ENCODE measurements around the gene ADGRL3. TPM values are rescaled to one million over a fixed set of nuclear protein-coding genes. Genes with fewer than 3 reads are reported as not detected.

ADGRL3 gene
- polyA plus RNA-seq, 2 donors, result 0.12 to 0.20 TPM

DNA sequence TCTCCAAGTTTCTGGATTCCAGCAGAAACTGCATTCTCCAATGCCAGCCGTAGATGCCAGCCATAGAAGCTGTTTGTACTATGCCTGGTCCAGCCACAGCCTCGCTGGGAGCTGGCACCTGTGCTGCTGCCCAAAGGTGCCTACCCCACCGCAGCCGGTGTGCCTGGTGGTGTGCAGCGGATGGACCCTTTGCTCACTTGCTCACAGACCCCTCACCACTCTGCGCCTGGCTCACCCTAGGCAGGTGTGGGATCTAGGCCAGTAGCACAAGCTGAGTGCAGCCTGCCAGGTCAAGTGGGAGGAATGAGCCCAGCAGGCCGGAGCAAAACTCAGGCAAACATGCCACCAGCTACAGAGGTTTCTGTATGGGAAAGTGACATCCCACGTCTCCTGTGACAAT lies 463.2 kb downstream of the ADGRL3 start:
- H3K4me3 ChIP-seq (ENCODE audit: low read depth in 1 of 2, low read length in 2 of 2), result no peak overlapping the region
- H3K27ac ChIP-seq (ENCODE audit: low read depth in 2 of 2, low read length in 1 of 2), result no peak overlapping the region
- H3K36me3 ChIP-seq (ENCODE audit: control insufficient read depth in 2 of 2, insufficient read depth in 2 of 2, low read length in 1 of 2), result no peaks in the 10 kb centered on the region
- peaks cover 0 to 8% of the 10 kb centered on the region in 2 donors for H3K9me3 ChIP-seq (ENCODE audit: control insufficient read depth in 2 of 2, insufficient read depth in 1 of 2, low read depth in 1 of 2, low read length in 1 of 2)
- H3K4me1 ChIP-seq (ENCODE audit: control insufficient read depth in 2 of 2, insufficient read depth in 2 of 2, low read length in 1 of 2), result no peaks in the 10 kb centered on the region
- WGBS, 2 donors, result 82 to 94% methylated on average over 8 of the region's 8 CpGs
- no peaks in the 10 kb centered on the region for H3K27me3 ChIP-seq (ENCODE audit: control insufficient read depth in 1 of 2, insufficient read depth in 2 of 2, low read length in 2 of 2)

DNA sequence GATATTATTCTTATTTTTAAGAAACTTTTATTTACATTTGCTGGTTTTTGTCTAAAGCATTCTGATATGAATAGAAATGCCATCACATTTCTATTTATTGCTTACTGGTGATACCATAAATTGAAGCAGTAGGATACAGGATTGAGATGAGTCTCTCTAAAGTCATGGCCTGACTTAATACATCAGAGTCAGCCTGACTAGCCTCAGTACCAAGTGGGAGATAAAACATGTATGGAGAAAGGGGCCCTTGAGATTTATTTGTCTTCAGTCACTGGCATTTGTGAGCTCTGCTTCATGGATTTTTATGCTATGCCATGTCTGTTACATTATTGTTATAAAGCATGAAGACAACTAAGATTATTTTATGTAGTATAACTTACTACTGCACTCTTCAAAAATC lies 465.5 kb downstream of the ADGRL3 start:
- Histone ChIP-seq H3K9me3 (ENCODE audit: control insufficient read depth in 2 of 2, insufficient read depth in 1 of 2, low read depth in 1 of 2, low read length in 1 of 2) (peaks cover 0 to 8% of the 10 kb centered on the region in 2 donors), H3K4me1 (ENCODE audit: control insufficient read depth in 2 of 2, insufficient read depth in 2 of 2, low read length in 1 of 2) (no peaks in the 10 kb centered on the region), H3K27ac (ENCODE audit: low read depth in 2 of 2, low read length in 1 of 2) (no peak overlapping the region), H3K36me3 (ENCODE audit: control insufficient read depth in 2 of 2, insufficient read depth in 2 of 2, low read length in 1 of 2) (no peaks in the 10 kb centered on the region), H3K27me3 (ENCODE audit: control insufficient read depth in 1 of 2, insufficient read depth in 2 of 2, low read length in 2 of 2) (no peaks in the 10 kb centered on the region), H3K4me3 (ENCODE audit: low read depth in 1 of 2, low read length in 2 of 2) (no peak overlapping the region)

- Histone ChIP-seq H3K4me1 (ENCODE audit: control insufficient read depth in 2 of 2, insufficient read depth in 2 of 2, low read length in 1 of 2) (no peaks in the 10 kb centered on the region), H3K4me3 (ENCODE audit: low read depth in 1 of 2, low read length in 2 of 2) (no peak overlapping the region), H3K36me3 (ENCODE audit: control insufficient read depth in 2 of 2, insufficient read depth in 2 of 2, low read length in 1 of 2) (no peaks in the 10 kb centered on the region), H3K27ac (ENCODE audit: low read depth in 2 of 2, low read length in 1 of 2) (no peak overlapping the region), H3K9me3 (ENCODE audit: control insufficient read depth in 2 of 2, insufficient read depth in 1 of 2, low read depth in 1 of 2, low read length in 1 of 2) (peaks cover 0 to 8% of the 10 kb centered on the region in 2 donors), H3K27me3 (ENCODE audit: control insufficient read depth in 1 of 2, insufficient read depth in 2 of 2, low read length in 2 of 2) (no peaks in the 10 kb centered on the region)
- WGBS, 2 donors, result 76 to 85% methylated on average over 1 of the region's 1 CpG
Measured at GRCh38 chr4:61666244-61666643, 466.1 kb downstream of the ADGRL3 start.

GRCh38 chr4:61671599-61671998 lies 471.5 kb downstream of the ADGRL3 start:
- H3K27me3 ChIP-seq (ENCODE audit: control insufficient read depth in 1 of 2, insufficient read depth in 2 of 2, low read length in 2 of 2), result no peaks in the 10 kb centered on the region
- H3K36me3 ChIP-seq (ENCODE audit: control insufficient read depth in 2 of 2, insufficient read depth in 2 of 2, low read length in 1 of 2), result no peaks in the 10 kb centered on the region
- no peak overlapping the region for H3K4me3 ChIP-seq (ENCODE audit: low read depth in 1 of 2, low read length in 2 of 2)
- H3K4me1 ChIP-seq (ENCODE audit: control insufficient read depth in 2 of 2, insufficient read depth in 2 of 2, low read length in 1 of 2), result no peaks in the 10 kb centered on the region
- H3K9me3 ChIP-seq (ENCODE audit: control insufficient read depth in 2 of 2, insufficient read depth in 1 of 2, low read depth in 1 of 2, low read length in 1 of 2), result no peaks in the 10 kb centered on the region
- no peak overlapping the region for H3K27ac ChIP-seq (ENCODE audit: low read depth in 2 of 2, low read length in 1 of 2)
- WGBS, 2 donors, result 76 to 77% methylated on average over 1 of the region's 1 CpG

- Histone ChIP-seq H3K4me1 (ENCODE audit: control insufficient read depth in 2 of 2, insufficient read depth in 2 of 2, low read length in 1 of 2) (no peaks in the 10 kb centered on the region), H3K9me3 (ENCODE audit: control insufficient read depth in 2 of 2, insufficient read depth in 1 of 2, low read depth in 1 of 2, low read length in 1 of 2) (no peaks in the 10 kb centered on the region), H3K27me3 (ENCODE audit: control insufficient read depth in 1 of 2, insufficient read depth in 2 of 2, low read length in 2 of 2) (no peaks in the 10 kb centered on the region), H3K36me3 (ENCODE audit: control insufficient read depth in 2 of 2, insufficient read depth in 2 of 2, low read length in 1 of 2) (no peaks in the 10 kb centered on the region), H3K4me3 (ENCODE audit: low read depth in 1 of 2, low read length in 2 of 2) (no peak overlapping the region), H3K27ac (ENCODE audit: low read depth in 2 of 2, low read length in 1 of 2) (no peak overlapping the region)
- WGBS, 2 donors, result 91 to 95% methylated on average over 2 of the region's 2 CpGs
Measured at GRCh38 chr4:61675464-61675863, 475.3 kb downstream of the ADGRL3 start.

DNA sequence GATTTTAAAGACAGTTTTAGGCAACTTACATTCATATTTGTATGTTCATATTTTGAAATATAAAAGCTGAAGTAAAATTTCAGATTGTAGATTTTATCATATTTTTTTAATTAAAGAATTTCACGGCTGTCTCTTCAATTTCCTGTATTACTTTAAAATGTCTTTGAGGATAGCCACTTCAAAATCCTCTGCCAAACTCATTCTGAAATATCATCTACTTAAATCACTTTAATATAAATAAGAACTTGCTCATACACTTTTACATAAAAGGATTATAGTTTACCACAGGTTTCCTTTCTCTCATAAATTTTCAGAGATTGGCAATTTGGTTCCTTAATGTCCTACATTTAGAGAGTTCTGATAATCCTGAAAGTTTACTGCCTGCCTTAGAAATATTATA lies 478.2 kb downstream of the ADGRL3 start:
- 90 to 91% methylated on average over 1 of the region's 1 CpG for WGBS, 2 donors
- H3K4me3 ChIP-seq (ENCODE audit: low read depth in 1 of 2, low read length in 2 of 2), result no peak overlapping the region
- no peaks in the 10 kb centered on the region for H3K4me1 ChIP-seq (ENCODE audit: control insufficient read depth in 2 of 2, insufficient read depth in 2 of 2, low read length in 1 of 2)

GRCh38 chr4:61693520-61693919 lies 493.4 kb downstream of the ADGRL3 start:
- H3K4me1 ChIP-seq (ENCODE audit: control insufficient read depth in 2 of 2, insufficient read depth in 2 of 2, low read length in 1 of 2), result no peaks in the 10 kb centered on the region
- no peak overlapping the region for H3K27ac ChIP-seq (ENCODE audit: low read depth in 2 of 2, low read length in 1 of 2)
- H3K9me3 ChIP-seq (ENCODE audit: control insufficient read depth in 2 of 2, insufficient read depth in 1 of 2, low read depth in 1 of 2, low read length in 1 of 2), result no peaks in the 10 kb centered on the region
- no peaks in the 10 kb centered on the region for H3K27me3 ChIP-seq (ENCODE audit: control insufficient read depth in 1 of 2, insufficient read depth in 2 of 2, low read length in 2 of 2)
- WGBS, 2 donors, result 77 to 96% methylated on average over 1 of the region's 1 CpG
- no peak overlapping the region for H3K4me3 ChIP-seq (ENCODE audit: low read depth in 1 of 2, low read length in 2 of 2)
- H3K36me3 ChIP-seq (ENCODE audit: control insufficient read depth in 2 of 2, insufficient read depth in 2 of 2, low read length in 1 of 2), result no peaks in the 10 kb centered on the region

More for the DNA sequence above, 478.2 kb downstream of the ADGRL3 start:
- no peaks in the 10 kb centered on the region for H3K27me3 ChIP-seq (ENCODE audit: control insufficient read depth in 1 of 2, insufficient read depth in 2 of 2, low read length in 2 of 2)
- H3K27ac ChIP-seq (ENCODE audit: low read depth in 2 of 2, low read length in 1 of 2), result no peak overlapping the region
- no peaks in the 10 kb centered on the region for H3K9me3 ChIP-seq (ENCODE audit: control insufficient read depth in 2 of 2, insufficient read depth in 1 of 2, low read depth in 1 of 2, low read length in 1 of 2)
- no peaks in the 10 kb centered on the region for H3K36me3 ChIP-seq (ENCODE audit: control insufficient read depth in 2 of 2, insufficient read depth in 2 of 2, low read length in 1 of 2)

DNA sequence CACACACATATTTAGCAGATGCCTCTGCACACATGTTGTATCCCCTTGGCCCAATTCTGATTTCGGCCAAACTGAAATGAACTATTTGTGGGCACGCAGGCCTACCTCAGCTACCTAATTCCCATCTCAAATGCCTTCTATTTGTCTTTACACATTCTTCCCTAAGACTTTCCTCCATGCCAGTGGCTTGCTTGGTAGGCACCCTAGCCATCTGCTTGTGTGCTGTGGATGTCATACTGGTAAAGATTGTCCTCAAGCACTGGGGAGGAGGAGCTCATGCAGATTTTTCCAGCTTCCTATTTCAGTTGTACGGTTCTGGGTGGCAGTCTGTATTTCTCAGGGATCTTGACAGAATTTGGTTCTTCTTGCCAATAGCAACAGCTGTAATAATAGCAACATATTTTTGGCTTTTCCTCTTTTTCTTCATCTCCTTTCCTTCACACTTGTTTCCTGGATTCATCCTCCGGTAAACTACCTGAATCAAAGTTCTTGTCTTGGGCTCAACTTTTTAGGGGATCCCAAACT lies 514.3 kb downstream of the ADGRL3 start:
- no peaks in the 10 kb centered on the region for H3K27me3 ChIP-seq (ENCODE audit: control insufficient read depth in 1 of 2, insufficient read depth in 2 of 2, low read length in 2 of 2)
- H3K4me3 ChIP-seq (ENCODE audit: low read depth in 1 of 2, low read length in 2 of 2), result no peak overlapping the region
- 78 to 79% methylated on average over 4 of the region's 4 CpGs for WGBS, 2 donors
- H3K36me3 ChIP-seq (ENCODE audit: control insufficient read depth in 2 of 2, insufficient read depth in 2 of 2, low read length in 1 of 2), result no peaks in the 10 kb centered on the region
- no peaks in the 10 kb centered on the region for H3K9me3 ChIP-seq (ENCODE audit: control insufficient read depth in 2 of 2, insufficient read depth in 1 of 2, low read depth in 1 of 2, low read length in 1 of 2)
- H3K4me1 ChIP-seq (ENCODE audit: control insufficient read depth in 2 of 2, insufficient read depth in 2 of 2, low read length in 1 of 2), result no peaks in the 10 kb centered on the region
- no peak overlapping the region for H3K27ac ChIP-seq (ENCODE audit: low read depth in 2 of 2, low read length in 1 of 2)

DNA sequence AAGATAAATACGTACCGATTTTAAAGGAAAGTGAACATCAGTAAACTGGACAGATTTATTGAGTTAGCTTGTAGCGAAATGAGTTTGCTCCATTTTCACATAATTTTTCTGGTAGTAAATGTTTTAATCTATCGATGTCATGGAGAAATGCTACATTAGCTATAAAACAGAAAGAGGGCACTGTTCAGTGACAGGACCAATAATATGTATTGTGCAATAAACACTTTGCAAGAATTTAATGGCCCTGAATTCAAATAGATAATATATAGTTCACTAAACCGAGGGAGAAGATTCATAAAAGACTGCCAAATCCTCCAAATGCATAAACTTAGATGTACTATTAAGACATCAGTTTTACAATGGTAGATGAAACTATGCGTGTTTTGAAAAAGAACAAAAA lies 516.3 kb downstream of the ADGRL3 start:
- no peaks in the 10 kb centered on the region for H3K4me1 ChIP-seq (ENCODE audit: control insufficient read depth in 2 of 2, insufficient read depth in 2 of 2, low read length in 1 of 2)
- no peaks in the 10 kb centered on the region for H3K9me3 ChIP-seq (ENCODE audit: control insufficient read depth in 2 of 2, insufficient read depth in 1 of 2, low read depth in 1 of 2, low read length in 1 of 2)
- no peak overlapping the region for H3K27ac ChIP-seq (ENCODE audit: low read depth in 2 of 2, low read length in 1 of 2)
- WGBS, 2 donors, result 88 to 92% methylated on average over 6 of the region's 6 CpGs
- H3K27me3 ChIP-seq (ENCODE audit: control insufficient read depth in 1 of 2, insufficient read depth in 2 of 2, low read length in 2 of 2), result no peaks in the 10 kb centered on the region
- no peak overlapping the region for H3K4me3 ChIP-seq (ENCODE audit: low read depth in 1 of 2, low read length in 2 of 2)
- no peaks in the 10 kb centered on the region for H3K36me3 ChIP-seq (ENCODE audit: control insufficient read depth in 2 of 2, insufficient read depth in 2 of 2, low read length in 1 of 2)

DNA sequence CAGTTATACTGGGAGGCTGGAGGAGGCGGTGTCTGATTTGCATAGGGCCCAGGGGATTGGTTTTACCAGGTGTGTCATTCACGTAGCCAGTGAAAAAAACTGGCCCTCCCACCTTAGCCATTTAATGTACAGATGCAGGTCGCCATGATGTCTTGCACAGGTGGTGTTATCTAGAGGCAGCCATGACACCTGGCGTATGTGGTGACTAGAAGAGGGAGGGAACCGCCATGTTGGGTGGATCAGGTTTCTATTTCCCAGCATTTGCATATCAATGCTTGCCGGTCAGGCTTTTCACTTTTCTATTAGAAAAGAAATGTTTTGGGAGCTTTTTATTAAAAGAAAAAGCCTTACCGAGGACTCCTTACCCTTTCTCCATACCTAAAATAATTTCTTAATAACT lies 523.4 kb downstream of the ADGRL3 start:
- H3K9me3 ChIP-seq (ENCODE audit: control insufficient read depth in 2 of 2, insufficient read depth in 1 of 2, low read depth in 1 of 2, low read length in 1 of 2), result peaks cover 0 to 2% of the 10 kb centered on the region in 2 donors
- no peaks in the 10 kb centered on the region for H3K27me3 ChIP-seq (ENCODE audit: control insufficient read depth in 1 of 2, insufficient read depth in 2 of 2, low read length in 2 of 2)
- H3K27ac ChIP-seq (ENCODE audit: low read depth in 2 of 2, low read length in 1 of 2), result no peak overlapping the region
- WGBS, 2 donors, result 93 to 94% methylated on average over 7 of the region's 7 CpGs
- no peaks in the 10 kb centered on the region for H3K4me1 ChIP-seq (ENCODE audit: control insufficient read depth in 2 of 2, insufficient read depth in 2 of 2, low read length in 1 of 2)
- no peak overlapping the region for H3K4me3 ChIP-seq (ENCODE audit: low read depth in 1 of 2, low read length in 2 of 2)
- no peaks in the 10 kb centered on the region for H3K36me3 ChIP-seq (ENCODE audit: control insufficient read depth in 2 of 2, insufficient read depth in 2 of 2, low read length in 1 of 2)
